T1000 (cell line): Measurements from ENCODE around the gene WFDC1.

Experiments
- DNase-seq: peaks from one replicate; lab custom pipeline; 2025; ENCODE audit warnings: mixed read lengths; lab: John Stamatoyannopoulos, UW

WFDC1 gene, protein sequence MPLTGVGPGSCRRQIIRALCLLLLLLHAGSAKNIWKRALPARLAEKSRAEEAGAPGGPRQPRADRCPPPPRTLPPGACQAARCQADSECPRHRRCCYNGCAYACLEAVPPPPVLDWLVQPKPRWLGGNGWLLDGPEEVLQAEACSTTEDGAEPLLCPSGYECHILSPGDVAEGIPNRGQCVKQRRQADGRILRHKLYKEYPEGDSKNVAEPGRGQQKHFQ

GRCh38 chr16:84294531-84295142, at the start of gene WFDC1:
Gene WFDC1, plus strand, starts transcription at chr16:84294878. Its CDS starts 94 bp downstream, at chr16:84294972.
- no peak for DNase-seq

DNA sequence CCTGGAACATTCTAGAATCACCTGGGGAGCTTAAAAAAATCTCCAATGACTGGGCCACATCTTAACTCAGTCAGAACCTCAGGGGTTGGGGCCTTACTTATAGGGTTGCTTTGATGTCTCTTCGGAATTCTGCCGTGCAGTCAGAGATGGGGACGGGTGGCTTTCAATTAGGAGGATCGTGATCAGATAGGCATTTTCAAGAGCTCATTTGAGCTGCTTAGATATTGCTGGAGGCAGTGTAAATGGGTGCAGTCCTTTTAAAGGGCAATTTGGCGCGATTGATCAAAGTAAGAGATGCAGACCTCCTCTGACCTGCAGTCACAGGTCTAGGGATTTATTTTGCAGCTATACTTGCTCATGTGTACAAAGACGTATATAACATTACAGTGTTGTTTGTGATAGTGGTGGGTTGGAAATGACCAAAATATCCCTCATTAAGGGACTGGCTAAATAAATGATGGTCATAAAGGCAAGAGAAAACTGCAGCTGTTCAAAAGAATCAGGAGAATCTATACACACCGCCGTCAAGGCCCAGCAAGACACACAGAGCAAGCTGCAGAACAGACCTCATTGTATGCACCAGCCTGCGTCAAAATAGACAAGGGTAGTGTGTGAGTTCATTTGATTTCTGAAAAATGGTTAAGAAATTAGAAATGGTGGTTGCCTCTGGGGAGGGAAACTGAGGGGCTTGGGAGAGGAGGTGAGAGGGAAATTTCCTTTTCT, 48.6 kb upstream of the WFDC1 start:
- DNase-seq = no peak

GRCh38 chr16:84246679-84247077, 48.0 kb upstream of the WFDC1 start:
- DNase-seq = no peak

DNA sequence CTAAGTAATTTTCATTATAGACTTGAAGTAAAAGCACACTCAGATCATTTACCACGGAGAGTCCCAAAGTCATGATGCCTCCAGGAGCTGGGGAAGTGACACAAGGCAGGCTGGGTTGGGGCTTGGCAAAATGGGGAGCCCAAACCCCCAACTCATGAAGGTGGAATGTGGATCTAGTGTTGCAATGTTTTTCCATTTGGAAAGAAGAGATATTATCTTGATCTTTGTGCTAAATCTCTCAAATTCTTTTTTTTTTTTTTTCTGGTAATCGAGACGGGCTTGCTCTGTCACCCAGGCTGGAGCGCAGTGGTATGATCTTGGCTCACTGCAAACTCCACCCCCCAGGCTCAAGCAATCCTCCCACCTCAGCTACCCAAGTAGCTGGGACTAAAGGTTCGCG, 47.3 kb upstream of the WFDC1 start:
- DNase-seq = no peak

GRCh38 chr16:84247844-84248243, 46.8 kb upstream of the WFDC1 start:
- no peak for DNase-seq

GRCh38 chr16:84252184-84252583, 42.5 kb upstream of the WFDC1 start:
- DNase-seq = no peak

DNA sequence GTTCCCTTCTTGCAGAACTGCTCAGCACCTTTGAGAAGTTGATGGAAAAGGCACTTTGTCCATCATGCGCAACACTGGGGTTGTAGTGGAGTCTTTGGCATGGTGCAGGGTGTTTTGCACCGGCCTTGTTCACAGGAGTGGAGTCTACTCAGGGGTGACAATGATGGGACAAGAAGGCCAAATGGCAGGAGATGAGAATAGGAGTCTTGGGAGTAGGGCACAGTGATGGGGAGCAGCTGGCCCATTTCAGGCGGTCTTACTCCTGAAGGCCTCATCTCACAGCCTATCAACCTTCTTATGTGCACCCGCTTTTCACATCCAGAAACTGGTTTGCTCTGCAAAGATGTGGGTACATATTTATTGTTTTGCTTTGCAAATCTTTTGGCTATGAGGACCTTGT, 41.5 kb upstream of the WFDC1 start:
- DNase-seq = no peak

- DNase-seq = no peak
These were observed 40.6 kb upstream of the WFDC1 start for GRCh38 chr16:84254062-84254461.

GRCh38 chr16:84255050-84255810, 39.4 kb upstream of the WFDC1 start:
- no peak for DNase-seq

DNA sequence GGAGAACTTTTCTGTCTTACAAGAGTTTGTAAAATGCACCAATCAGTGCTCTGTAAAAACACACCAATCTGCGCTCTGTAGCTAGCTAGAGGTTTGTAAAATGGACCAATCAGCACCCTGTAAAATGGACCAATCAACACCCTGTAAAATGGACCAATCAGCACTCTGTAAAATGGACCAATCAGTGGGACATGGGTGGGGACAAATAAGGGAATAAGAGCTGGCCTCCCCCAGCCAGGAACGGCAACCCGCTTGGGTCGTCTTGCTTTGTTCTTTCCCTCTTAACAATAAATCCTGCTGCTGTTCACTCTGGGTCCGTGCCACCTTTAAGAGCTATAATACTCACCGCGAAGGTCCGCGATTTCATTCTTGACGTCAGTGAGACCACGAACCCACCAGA, 36.4 kb upstream of the WFDC1 start:
- no peak for DNase-seq

GRCh38 chr16:84259691-84260090, 35.0 kb upstream of the WFDC1 start:
- no peak for DNase-seq

GRCh38 chr16:84260766-84261554, 33.7 kb upstream of the WFDC1 start:
- DNase-seq = no peak

- DNase-seq = no peak
These were observed 32.6 kb upstream of the WFDC1 start for GRCh38 chr16:84262031-84262430.

- no peak for DNase-seq
These were observed 31.7 kb upstream of the WFDC1 start for GRCh38 chr16:84262939-84263338.

GRCh38 chr16:84266451-84266850, 28.2 kb upstream of the WFDC1 start:
- DNase-seq = no peak

DNA sequence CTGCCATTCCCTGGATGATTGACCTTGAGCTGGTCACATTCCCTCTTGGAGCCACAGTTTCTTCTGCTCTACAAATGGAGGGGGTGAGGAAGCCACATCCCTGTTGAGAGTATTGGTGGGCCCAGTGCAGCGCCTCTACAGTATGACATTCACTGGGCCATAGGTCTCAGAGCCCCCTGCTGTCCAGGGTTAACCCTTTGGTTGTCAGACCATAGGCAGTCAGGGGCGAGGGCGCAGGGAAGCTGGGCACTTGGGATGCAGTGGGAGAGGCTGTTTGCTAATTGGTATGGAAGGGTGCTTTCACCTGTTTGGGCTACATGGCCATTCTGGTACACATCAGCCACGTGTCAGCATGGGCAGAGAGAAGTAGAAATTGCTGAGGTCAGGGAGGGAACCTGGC, 27.3 kb upstream of the WFDC1 start:
- DNase-seq = no peak

DNA sequence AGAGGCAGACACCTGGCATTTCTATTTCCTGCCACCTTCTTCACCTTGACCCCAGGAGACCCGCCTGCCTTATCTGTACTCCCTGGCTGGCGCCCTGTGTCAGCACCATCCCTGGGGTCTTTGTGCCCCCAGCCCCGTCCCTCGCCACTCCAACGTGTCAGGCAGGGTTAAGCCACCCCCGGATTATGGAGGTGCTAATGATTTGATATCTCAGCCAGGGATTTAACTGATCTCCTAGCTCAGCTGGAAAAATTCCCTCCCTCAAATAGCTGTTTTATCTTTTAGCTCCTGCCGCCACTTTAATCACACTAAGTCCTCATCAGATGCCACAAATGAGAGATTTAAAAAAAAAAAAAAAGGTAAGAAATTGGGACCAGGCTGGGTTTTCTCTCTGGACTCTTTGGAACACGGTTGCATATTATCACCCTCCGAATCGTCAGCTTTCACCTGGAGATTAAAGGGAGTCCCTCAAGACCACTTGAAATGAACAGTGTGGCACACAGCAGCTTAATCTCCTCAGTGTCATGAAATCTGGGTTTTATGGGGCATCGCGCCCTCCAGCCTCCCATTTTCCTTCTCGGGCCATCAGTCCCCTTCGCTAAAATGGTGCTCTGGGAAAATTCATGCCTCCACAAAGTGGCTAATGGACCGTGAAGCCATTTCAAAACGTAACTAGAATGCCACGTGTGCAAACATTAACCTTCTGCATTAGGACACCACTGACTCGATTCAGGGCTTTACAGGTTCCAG, 26.2 kb upstream of the WFDC1 start:
- DNase-seq = no peak

- DNase-seq = no peak
These were observed 24.6 kb upstream of the WFDC1 start for GRCh38 chr16:84270071-84270470.

GRCh38 chr16:84270531-84270930, 24.1 kb upstream of the WFDC1 start:
- DNase-seq = no peak

DNA sequence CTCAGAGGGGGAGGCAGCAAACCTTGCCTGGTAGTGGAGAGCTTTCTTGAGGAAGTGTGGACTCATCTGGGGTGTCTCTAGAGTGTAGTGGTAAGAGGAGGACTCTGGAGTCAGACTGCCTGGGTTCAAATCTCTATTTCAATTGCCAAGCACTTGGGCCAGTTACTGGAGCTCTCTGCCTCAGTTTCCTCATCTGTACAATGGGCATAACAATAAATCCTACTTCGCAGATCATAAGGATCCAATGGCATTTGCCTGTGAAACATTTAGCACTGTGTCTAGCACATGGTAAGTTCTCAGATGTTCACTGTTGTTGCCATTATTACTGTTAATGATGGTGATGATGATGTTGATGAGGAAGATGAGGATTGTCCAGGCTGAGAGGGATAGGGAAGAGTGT, 23.6 kb upstream of the WFDC1 start:
- DNase-seq = no peak

GRCh38 chr16:84271866-84272265, 22.8 kb upstream of the WFDC1 start:
- no peak for DNase-seq
